C4-2B (cell line): ENCODE results near the gene CCDC117.

Source experiments
- H3K27ac ChIP-seq: fragments of 450-650 bp; 2 replicates; pipeline ENCODE4 v1.5.1; 2017
- CTCF ChIP-seq: fragments of 450-650 bp; conservative IDR thresholded peaks from 2 replicates; pipeline ENCODE4 v1.5.1; 2017; ENCODE audit warnings: mild to moderate bottlenecking
- ZFX ChIP-seq: fragments of 450-650 bp; IDR thresholded peaks from 2 replicates; pipeline ENCODE4 v1.6.1; 2017

The CCDC117 gene

GRCh38 chr22:28774378-28774777 lies 1.9 kb downstream of the CCDC117 start:
- H3K27ac ChIP-seq = no peak overlapping the region
- TF ChIP-seq ZFX = no peak
- TF ChIP-seq CTCF = no peak

- TF ChIP-seq CTCF (no peak), ZFX (no peak)
- no peak overlapping the region for H3K27ac ChIP-seq
Measured at GRCh38 chr22:28779833-28780232, 7.3 kb downstream of the CCDC117 start.

- no peak overlapping the region for H3K27ac ChIP-seq
- TF ChIP-seq CTCF (no peak), ZFX (no peak)
Measured at GRCh38 chr22:28780296-28780695, 7.8 kb downstream of the CCDC117 start.

GRCh38 chr22:28783786-28784671 lies 11.5 kb downstream of the CCDC117 start:
- H3K27ac ChIP-seq = peak overlapping the region; percentile 73
- TF ChIP-seq CTCF (no peak), ZFX (no peak)

GRCh38 chr22:28788601-28789000 lies 16.1 kb downstream of the CCDC117 start:
- H3K27ac ChIP-seq = no peak overlapping the region
- TF ChIP-seq CTCF (no peak), ZFX (no peak)

- no peak for TF ChIP-seq CTCF
- TF ChIP-seq ZFX = no peak
- H3K27ac ChIP-seq = no peak overlapping the region
Measured at GRCh38 chr22:28791124-28791523, 18.6 kb downstream of the CCDC117 start.

GRCh38 chr22:28791841-28792490 lies 19.5 kb downstream of the CCDC117 start:
- H3K27ac ChIP-seq = no peak overlapping the region
- TF ChIP-seq CTCF (no peak), ZFX (no peak)
